Psoas muscle (tissue), 8 donors: Measurements from ENCODE around the gene CDSN. TPM values are rescaled to one million over a fixed set of nuclear protein-coding genes. Genes with fewer than 3 reads are reported as not detected.

Source experiments
- ATAC-seq, 4 donors: fragments of 200-7000 bp; cut with Tn5 transposase; one replicate each; pipeline ENCODE4 v1.9.1; 2020; ENCODE audit warnings: moderate library complexity in 3 of 4, mild to moderate bottlenecking in 2 of 4
- DNase-seq, 2 donors: peaks; one replicate each; pipeline ENCODE4 v3.0.0-alpha.2; 2020
- H3K27ac ChIP-seq: fragments of 200-600 bp; one replicate; pipeline ENCODE4 v1.8.0; 2022
- H3K27me3 ChIP-seq, 3 donors: fragments of 200-600 bp in 1 of 3; one replicate each; pipeline versions ENCODE4 v1.6.1 to v1.8.0; 2013 to 2022; ENCODE audit warnings: low read length in 2 of 3, mild to moderate bottlenecking in 2 of 3, moderate library complexity in 1 of 3; ENCODE audit not compliant: insufficient read depth in 3 of 3
- H3K36me3 ChIP-seq, 2 donors: fragments of 200-600 bp in 1 of 2; one replicate each; pipeline versions ENCODE4 v1.6.1 to v1.8.0; 2013 to 2022; ENCODE audit warnings: low read depth in 1 of 2, mild to moderate bottlenecking in 1 of 2, moderate library complexity in 1 of 2; ENCODE audit not compliant: insufficient read depth in 1 of 2
- H3K4me1 ChIP-seq: fragments of 200-600 bp; one replicate; pipeline ENCODE4 v1.8.0; 2022
- H3K4me3 ChIP-seq: fragments of 200-600 bp; one replicate; pipeline ENCODE4 v1.8.0; 2022; ENCODE audit warnings: mild to moderate bottlenecking
- H3K9me3 ChIP-seq: fragments of 200-600 bp; one replicate; pipeline ENCODE4 v1.8.0; 2022
- CTCF ChIP-seq: fragments of 200-600 bp; IDR thresholded peaks from one replicate; pipeline ENCODE4 v1.8.0; 2022; ENCODE audit warnings: antibody characterized with exemption
- WGBS, 3 donors: extraction: QIAGEN DNeasy Blood & Tissue Kit; methylation state at CpG; one replicate each; pipeline versions ENCODE4 v1.1.6 to v1.1.7; 2013; 5-methylcytosine and 5-hydroxymethylcytosine counted together
- intact Hi-C, 2 donors: fragments of 100-400 bp; cut with DNase I; formaldehyde crosslinking; loops; one replicate each; pipeline versions ENCODE4 v1.11.0 to v1.14.2; 2022
- polyA plus RNA-seq, 3 donors: library from polyadenylated mRNA; stranded (reverse); fragments of 200-250 nt; gene quantifications; one replicate each; pipeline ENCODE4 v1.2.3, GENCODE V29; 2013
- total RNA-seq, 4 donors: library from RNA; stranded (reverse); fragmentation: NEBNext Ultra II Directional in 2 of 4; extraction: Animal tissue kit (Norgen Biotek cat#: 25700) in 2 of 4; gene quantifications; one replicate each; pipeline versions ENCODE4 v1.2.1 to v1.2.4, GENCODE V29; 2021 to 2023
- donor health status: healthy with polysubstance abuse.
- donor health status: DM: no; HTN: no; CAD: no; lungs with moderate emphysema.
- donor health status: Bipolar disorder and iron deficiency.
- donor health status: healthy.
- donor health status: DM: yes; HTN: yes; CAD: no.
- donor health status: DM: no; HTN: no; CAD: no.
- donor health status: DM: no; HTN: no; CAD: no.
- donor health status: DM: yes; HTN: yes; CAD: no.

Gene CDSN
- total and polyA plus RNA-seq, 7 donors: not detected

- Histone ChIP-seq H3K27me3 (no peaks in the 10 kb centered on the region), H3K9me3 (no peaks in the 10 kb centered on the region), H3K36me3 (peaks cover 0 to 33% of the 10 kb centered on the region in 2 donors), H3K4me1 (peaks cover 6% of the 10 kb centered on the region), H3K4me3 (peak within 1 kb of the TSS; percentile 81), H3K27ac (peak within 1 kb of the TSS; percentile 63)
- intact Hi-C loops: no loop called here
- WGBS, 3 donors: 0% methylated on average over 58 to 65 of the region's 65 CpGs
- TF ChIP-seq CTCF: no peak
- ATAC-seq: peak; percentile 96 to 98 (median 96)
- DNase-seq: peak; percentile 99 to 100
These were observed 38.1 kb upstream of the CDSN start, which contains the start of gene TCF19 for GRCh38 chr6:31158140-31158862. TCF19 (plus strand) TSS chr6:31158589; CDS start chr6:31159470, 881 bp downstream.

- no peak for TF ChIP-seq CTCF
- ATAC-seq (peak in 1 of 4 donors; percentile 52), DNase-seq (no peak)
- intact Hi-C loops: no loop called here
- Histone ChIP-seq H3K36me3 (peaks cover 0 to 33% of the 10 kb centered on the region in 2 donors), H3K27ac (peak within 1 kb of the TSS; percentile 63), H3K4me3 (peak within 1 kb of the TSS; percentile 81), H3K9me3 (no peaks in the 10 kb centered on the region), H3K27me3 (no peaks in the 10 kb centered on the region), H3K4me1 (peaks cover 6% of the 10 kb centered on the region)
- WGBS, 3 donors: 5 to 6% (median 6%) methylated on average over 14 of the region's 14 CpGs
These were observed 37.4 kb upstream of the CDSN start, which contains the start of gene CCHCR1 for GRCh38 chr6:31157513-31158139. CCHCR1 (minus strand) TSS chr6:31157802; CDS start chr6:31157600, 202 bp downstream.

DNA sequence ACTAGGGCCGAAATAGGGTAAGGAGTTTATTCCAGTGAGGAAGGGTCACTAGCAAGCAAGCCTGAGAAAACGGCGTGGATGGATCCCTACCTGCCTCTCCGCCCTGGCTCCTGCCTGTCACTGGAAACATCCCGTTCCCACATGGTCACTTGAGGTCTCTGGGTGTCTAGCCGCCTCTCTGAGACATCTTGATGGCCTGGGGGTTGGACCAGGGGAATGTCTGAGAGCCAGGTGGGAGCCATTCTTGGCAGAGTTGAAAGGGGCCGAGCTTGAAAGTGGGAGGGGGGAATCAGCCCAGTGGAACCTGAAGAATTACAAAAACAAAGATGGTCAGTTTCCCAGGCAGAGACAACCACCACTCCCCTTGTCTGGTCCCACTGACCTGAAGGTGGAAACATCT, 36.4 kb upstream of the CDSN start:
- ATAC-seq (no peak), DNase-seq (peak in 1 of 2 donors; percentile 28)
- Histone ChIP-seq H3K27me3 (no peaks in the 10 kb centered on the region), H3K9me3 (no peaks in the 10 kb centered on the region), H3K4me1 (peaks cover 6% of the 10 kb centered on the region), H3K36me3 (peaks cover 0 to 32% of the 10 kb centered on the region in 2 donors), H3K27ac (no peak overlapping the region), H3K4me3 (no peak overlapping the region)
- no peak for TF ChIP-seq CTCF
- WGBS, 3 donors: 91 to 96% (median 95%) methylated on average over 7 of the region's 7 CpGs
- intact Hi-C loops: no loop called here

DNA sequence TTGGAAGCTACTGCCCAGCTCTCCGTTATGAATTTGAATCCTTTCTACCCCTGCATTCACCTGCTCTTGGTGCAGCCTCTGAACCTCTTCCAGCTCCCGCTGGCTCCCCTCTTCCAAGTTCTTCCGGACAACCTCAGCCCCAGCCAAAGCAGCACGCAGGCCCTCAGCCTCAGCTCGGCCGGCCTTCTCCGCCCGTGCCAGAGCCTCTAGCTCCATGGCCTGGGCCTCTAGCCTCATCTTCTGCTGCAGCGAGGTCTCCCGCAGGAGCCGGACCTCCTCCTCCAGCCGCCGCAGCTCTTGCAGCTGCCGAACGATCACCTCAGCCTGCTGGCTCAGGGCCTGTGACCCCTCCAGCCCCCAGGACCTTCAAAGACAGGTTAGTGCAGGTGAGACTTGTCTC, 34.2 kb upstream of the CDSN start:
- no peak for DNase-seq
- intact Hi-C loops: no loop called here
- no peak overlapping the region for H3K4me3 ChIP-seq
- no peak for ATAC-seq
- WGBS, 3 donors: 83 to 92% (median 91%) methylated on average over 15 of the region's 15 CpGs
- no peaks in the 10 kb centered on the region for H3K9me3 ChIP-seq
- TF ChIP-seq CTCF: no peak
- peaks cover 5% of the 10 kb centered on the region for H3K4me1 ChIP-seq
- H3K36me3 ChIP-seq: peaks cover 0 to 44% of the 10 kb centered on the region in 2 donors
- no peaks in the 10 kb centered on the region for H3K27me3 ChIP-seq
- H3K27ac ChIP-seq: no peak overlapping the region
